NCI-H82 (cell line): ENCODE results near the gene PRKACA.

Experiments used
- DNase-seq: peaks from one replicate; lab custom pipeline; 2025; lab: John Stamatoyannopoulos, UW

The PRKACA gene

DNA sequence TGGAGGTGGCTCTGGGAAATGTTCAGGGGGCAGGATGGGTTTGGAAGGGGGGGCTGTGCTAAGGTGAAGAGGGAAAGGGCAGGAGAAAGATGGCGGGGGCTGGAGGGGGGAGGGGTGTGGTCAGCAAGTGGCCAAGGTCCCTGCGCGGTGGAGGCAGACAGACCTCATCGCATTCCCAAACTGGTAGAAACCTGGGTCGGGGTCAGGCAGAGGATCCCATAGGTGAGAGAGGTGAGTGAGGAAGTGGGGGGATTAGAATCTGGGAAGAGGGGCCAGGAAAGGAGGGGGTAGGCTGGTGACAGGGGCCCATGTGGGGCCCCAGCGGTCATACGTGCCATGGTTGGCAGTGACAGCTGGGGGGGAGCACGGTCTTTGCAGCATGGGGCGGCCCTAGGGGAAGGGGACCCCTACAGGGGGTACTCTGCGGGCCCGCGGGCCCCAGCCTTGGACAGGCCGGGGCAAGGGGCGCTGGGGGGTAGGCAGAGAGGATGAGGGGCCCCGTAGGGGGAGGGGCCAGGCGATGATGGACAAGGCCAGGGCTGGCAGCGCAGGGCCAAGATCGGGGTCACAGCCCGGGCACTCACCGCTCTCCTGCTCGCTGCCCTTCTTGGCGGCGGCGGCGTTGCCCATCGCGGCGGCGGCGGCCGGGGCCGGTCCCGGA lies 514 bp downstream of the PRKACA start:
- DNase-seq, result peak; percentile 47

DNA sequence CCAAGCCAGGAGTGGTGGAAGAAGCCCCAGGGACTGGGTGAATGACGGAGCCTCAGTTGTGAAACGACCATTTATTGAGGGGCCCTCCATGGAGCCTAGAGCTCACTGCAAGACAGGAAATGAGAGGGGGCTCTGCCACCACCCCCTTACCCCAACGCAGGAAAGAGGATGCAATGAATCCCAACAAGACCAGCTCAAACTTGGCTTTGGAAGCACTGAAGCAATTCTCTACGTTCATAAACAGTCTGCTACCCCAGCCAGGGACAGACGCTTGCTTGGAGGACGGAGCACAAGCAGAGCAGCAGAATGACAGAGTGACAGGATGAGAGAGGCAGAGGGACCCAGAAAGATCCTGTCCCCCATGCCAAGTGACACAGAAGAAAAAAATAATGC lies 1.0 kb downstream of the PRKACA start:
- no peak for DNase-seq

DNA sequence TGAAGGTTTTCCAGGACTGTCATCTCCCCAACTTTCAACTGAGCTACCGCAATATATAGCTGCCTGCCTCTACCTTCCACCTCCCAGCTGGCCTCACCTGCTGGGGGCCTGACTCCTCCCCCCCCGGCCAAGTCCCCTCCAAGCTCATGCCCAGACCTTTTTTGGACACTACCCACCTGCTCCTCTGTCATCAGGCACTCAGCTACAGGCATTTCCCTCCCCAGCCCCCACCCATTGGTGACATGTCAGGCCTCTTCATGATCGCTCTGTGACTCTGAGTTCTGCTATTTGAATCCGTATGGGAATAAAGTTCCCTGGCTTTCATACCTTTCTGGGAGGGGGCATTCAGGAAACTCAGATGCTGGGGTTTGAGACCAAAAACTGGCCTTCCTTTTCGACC lies 1.8 kb downstream of the PRKACA start:
- no peak for DNase-seq

DNA sequence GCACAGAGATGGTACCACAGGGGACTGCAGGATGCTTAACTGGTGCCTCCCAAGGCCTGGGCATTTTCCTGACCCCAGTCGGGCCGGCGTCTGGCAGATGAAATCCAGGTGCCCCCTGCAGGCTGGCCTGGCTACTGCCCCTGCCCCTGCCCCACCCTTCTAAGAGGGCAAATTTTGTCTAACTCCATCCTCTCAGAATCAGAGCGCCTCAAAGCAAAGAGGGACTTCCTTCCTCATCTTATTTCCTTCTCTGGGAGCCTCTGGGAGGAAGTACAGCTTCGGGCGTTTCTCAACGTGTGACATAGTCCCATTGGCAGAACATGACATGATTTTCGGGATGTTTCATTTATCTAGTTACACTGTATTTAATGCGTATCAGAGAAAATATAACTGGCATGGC lies 2.7 kb downstream of the PRKACA start:
- peak; percentile 64 for DNase-seq

DNA sequence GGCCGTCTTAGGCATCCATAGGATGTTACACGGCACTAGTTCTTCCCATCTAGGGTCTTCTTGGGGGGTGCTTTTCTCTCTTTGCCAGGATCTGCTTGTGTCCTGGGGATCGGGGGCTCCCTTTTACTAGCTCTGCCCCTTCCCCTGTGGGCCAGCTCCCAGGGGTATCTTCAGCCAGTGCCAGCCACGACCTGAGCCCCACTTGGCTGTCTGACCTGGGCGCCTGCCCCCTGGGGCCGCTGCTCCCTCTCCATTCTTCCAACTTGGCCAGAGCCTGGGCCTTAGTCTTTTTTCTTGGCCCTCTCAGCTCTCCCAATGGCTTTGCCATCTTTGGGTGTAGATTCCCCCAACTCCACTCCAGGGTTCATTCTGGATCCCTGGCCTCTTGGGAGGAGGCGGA lies 3.1 kb downstream of the PRKACA start:
- DNase-seq, result no peak

DNA sequence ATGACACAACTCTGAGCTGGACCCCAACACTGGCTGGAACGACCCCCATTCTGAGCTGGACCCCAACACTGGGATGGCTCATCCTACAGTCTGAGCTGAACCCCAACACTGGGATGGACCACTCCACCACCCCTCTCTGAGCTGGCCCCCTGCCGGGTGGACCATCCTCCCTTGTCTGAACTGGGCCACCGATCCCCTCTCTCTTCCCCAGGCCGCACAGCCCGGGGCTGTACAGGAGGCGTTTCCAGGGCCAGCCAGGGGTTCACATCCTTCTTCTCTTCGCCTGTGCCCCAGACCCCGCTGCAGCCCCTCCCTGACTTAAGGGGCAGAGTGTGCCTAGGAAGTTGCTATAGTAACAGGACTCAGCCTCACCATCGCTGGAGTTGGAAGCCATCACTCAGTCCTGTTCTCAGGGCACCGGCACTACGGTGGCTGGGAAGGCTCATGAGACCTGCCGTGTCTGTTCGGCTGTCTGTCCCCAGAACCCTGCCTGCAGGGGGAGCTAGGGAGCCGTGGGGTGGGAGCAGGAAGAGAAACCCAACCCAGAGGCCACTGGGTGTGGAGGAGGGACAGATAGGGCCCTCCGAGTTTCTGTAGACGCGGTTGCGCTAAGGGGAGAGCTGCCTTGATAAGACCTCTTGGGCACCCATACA lies 3.7 kb downstream of the PRKACA start:
- peak; percentile 69 for DNase-seq

DNA sequence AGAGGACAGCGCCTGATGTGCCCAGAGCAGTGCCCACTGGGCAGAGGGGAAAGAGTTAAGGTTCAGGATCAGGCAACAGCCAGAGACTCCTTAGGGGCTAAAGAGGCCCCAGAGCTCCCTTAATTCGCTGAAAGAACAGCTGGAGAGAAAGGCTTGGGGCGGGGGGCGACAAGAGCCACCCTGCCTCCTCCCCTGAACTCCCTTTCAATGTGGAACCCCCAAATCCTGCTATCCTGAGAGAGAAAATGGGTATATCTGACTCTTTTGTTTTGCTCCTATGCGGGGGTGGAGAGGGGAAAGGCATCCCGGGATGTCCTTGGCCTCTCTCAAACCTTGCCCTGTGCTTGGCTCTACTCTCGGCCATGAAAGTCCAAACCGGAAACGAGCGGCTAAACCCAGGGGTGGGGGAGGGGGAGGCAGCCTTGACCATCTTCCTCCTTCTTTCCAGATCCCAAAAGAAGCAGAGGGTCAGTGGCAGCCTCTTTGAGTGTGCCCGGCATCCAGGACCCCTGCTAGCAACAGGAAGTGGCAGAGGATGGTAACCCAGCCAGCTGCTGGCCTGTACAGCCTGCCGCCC lies 4.7 kb downstream of the PRKACA start:
- DNase-seq, result peak; percentile 60

DNA sequence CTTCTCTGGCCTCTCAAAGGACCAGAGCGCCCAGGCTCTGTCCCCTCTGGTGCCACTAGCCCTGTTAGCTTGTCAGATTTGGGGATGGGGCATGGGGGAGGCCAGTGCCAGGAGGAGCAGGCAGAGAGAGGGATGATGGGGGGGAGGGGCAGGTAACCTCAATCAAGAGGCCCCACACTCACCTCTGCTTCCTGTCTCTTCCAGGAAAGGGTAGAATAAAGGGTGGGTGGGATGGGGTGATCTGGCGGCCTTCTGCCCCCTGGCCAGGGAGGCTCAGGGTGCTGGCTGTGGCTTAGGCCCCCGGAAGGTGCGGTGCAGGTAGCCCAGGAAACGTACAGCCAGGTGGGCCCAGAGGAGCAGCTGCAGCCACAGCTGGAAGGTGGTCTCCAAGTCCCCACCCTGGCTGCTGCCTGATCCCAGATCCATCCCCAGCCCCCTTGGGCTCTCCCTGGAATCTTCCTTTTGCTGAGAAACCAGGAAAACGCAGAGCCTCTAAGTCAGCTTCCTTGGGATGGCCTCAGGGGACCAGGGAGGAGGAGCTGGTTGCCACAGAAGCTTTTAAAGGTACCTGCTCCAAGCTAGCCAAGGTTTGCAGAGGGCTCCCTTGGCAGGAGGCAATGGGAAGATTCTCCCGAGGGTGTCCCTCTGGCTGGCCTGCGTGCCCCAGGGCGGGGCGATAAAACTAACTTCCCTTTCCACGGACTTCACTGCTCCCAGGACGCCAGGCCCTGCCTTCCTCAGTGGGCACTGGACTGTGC lies 5.3 kb downstream of the PRKACA start:
- DNase-seq, result no peak

DNA sequence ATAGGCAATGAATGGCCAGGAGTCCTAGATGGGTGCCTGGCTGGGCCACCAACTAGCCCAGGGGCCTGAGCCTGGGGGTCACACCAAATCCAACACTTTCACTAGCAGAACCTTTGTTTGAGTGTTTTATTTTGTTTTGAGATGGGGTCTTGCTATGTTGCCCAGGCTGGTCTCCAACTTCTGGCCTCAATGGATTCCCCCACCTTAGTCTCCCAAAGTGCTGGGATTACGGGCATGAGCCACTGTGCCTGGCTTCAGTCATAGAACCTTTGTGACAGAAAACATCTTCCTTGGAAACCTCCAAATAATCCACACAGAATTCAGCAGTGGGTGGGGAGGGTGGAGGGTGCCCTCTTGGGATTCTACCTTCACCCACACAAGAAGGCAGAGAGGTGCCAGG lies 6.1 kb downstream of the PRKACA start:
- DNase-seq, result no peak

DNA sequence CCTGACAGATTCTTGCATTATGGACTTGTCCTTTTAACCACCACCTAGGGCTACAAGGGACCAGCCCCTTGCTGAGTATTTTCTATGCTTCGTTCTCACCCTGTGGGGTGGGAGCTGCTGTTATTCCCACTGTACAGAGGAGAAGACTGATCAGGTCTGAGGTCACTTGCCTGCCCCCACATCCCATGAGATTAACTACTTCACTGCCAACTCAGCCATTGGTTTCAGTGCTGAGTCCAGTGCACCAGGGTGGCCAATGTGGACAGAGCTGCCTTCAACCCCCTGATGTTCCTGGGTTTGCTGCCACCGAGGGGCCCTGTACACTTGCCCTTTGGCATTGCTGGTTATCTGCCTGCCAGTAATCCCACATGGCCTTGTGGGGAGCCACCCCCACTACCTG lies 6.9 kb downstream of the PRKACA start:
- DNase-seq, result no peak

DNA sequence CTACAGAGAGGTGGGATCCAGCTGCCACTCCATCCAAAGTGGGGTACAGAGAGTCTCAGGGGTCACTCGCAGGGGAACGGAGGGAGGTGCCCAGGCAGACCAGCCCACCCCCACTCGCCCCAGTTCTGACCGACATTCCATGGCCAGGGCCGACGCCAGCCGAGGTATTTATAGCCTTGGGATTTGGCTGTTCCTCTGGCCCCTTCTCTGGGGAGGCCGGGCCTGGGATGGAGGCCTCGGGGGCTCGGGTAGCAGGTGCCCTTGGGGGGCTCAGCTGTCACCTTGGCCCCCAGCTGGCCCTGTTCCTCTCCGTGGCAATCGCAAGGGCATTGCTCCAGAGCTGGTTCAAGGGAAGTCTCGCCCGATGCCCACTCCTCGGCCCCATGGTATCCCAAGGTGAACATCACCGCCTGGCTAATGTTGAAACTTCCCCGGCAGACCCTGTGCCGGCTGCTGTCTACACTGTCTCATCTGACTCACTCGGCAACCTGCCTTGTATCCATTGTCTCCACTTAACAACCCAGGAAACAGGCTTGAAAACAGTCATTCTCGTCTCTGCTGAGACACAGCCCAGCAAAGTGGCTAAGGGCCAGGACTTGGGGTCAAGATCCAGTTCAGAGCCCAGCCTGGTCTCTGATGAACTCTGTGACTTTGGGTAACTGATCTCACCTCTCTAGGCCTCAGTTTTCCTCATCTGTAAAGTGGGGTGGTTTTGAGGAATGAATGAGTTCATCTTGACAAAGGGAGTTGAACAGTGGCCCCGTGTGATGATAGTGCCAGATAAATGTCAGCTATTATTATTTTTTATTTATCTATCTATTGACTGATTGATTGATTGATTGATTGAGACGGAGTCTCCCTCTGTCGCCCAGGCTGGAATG lies 9.7 kb downstream of the PRKACA start:
- no peak for DNase-seq

DNA sequence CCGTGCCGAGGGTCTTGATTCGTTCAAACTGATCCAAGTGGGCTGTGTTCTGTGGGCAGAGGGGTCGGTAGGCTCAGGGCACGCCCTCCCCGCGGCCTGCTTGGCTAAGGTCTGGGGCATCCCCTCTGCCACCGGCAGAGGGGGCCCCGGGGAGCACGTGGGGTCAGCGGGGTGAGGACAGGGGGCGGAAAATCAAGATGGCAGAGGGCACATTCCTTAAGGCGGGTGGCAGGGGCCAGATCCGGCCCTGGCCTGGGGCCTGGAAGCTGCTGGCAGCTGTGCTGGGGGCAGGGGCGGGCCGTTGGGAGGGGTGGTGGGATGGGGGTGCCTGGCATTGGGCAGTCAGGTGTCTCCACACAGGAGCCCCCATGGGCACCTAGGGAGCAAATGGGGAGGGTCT lies 10.7 kb downstream of the PRKACA start:
- no peak for DNase-seq

DNA sequence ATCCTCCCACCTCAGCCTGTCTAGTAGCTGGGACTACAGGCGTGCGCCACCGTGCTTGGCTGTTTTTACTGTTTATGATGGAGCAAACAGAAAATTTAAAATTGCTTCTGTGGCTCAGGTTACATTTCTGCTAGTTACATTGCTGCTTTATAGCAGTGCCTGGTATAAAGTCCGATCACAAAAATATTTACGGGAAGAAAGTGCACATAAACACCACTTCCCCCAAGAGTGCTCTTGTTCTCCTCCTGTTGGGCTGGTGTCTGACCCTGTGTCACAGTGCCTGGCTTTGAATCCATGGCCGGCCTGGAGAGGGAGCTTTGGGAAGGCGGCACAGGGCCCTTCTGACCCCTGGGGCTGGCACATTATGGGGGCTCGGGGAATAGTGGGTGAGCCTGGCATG lies 11.9 kb downstream of the PRKACA start:
- no peak for DNase-seq

DNA sequence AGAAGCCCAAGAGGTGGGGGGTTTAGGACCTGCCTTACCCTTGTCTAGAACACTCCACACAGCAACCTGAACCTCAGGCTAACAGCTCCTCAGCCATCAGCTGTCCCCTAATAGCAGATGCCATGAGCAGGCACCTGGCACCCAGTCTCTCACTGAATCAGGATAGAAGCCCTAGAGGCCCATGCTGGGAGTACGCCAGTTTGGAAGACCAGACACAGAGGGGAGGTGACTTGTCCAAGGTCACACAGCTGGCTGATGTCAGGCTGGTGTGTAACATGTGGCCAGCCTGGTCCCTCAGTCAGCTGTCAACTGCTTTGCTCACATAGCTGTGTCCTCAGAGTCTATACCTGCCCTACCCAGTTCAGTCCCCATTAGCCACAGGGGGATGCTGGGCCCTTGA lies 14.3 kb downstream of the PRKACA start:
- no peak for DNase-seq

DNA sequence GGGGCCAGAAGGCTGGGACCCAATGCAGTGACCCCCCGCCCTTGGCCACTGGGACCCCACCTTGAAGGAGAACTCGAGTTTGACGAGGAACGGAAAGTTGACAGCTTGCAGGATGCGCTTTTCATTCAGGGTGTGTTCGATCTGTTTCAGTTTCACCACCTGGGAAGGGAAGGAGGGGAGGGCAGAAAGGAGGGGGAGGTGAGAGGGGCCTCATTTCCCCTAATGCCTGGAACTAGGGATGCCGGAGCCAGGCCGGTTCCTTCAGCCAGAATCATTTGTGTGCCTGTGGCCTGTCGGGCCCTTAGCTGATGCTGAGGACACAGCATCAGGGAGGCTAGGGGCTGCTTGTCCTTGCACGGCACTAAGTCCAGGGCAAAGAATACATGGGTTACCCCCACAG lies 14.8 kb downstream of the PRKACA start:
- no peak for DNase-seq

DNA sequence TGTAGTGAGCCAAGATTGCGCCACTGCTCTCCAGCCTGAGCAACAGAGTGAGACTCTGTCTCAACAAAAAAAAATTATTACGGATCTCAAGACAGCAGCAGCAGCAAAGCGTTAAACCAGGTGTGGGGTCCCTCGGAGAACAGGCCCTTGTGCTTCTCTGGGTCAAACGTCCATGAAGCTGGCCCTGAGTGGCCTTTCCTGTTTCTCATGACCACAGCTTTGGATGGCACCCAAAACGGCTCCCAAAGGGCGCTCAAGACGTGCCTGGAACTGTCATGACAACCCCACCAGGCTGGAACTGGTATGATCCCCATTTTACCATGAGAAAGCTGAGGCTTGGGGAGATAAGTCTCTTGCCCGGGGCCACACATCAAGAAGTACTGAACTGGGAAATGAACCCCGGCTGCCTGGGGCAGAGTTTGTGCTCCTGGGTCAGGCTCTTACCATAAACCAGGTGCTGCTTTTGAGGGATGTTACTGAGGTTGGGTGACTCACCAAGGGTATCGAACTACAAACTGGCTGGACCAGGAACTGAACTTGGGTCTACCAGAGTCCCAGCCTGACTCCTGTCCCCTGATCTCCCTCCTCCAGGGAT lies 15.4 kb downstream of the PRKACA start:
- DNase-seq, result no peak

DNA sequence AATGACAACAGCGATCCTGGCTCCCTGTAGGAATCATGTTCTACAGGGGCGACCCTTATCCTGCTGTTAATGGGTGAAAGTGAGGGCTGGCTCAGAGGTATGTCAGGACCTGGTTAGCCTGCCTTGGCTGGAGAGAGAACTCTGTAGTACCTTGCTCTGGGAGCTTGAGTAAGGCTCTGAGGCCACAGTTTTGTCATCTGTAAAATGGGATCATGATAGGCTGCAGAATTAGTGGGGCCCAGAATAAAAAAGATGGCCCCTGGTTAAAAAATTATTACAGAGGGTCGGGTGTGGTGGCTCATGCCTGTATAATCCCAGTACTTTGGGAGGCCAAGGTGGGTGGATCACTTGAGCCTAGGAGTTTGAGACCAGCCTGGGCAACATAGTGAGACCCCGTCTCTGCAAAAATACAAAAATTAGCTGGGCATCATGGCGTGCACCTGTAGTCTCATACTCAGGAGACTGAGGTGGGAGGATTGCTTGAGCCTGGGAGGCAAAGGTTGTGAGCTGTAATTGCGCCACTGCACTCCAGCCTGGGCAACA lies 16.5 kb downstream of the PRKACA start:
- no peak for DNase-seq

DNA sequence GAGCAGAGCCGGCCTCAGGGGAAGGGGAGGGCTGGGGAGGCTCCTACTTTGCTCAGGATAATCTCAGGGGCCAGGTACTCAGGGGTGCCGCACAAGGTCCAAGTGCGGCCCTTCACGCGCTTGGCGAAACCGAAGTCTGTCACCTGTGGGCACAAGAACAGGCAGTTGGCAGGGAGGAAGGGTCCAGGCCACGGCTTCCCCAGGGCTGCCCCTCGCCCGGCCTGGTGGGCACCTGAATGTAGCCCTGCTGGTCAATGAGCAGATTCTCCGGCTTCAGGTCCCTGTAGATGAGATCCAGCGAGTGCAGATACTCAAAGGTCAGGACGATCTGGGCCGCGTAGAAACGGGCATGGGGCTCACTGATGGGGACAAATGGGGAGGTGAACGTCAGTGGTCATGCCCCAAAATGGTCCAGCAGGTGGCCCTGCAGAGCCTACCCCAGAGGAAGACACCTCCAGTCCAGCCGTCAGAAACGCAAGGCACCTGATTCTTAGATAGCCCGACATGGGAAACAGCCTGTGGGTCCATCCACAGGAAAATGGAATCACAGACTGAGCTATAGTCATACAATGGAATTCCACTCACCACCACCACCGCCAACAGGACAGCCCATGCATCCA lies 19.9 kb downstream of the PRKACA start:
- peak; percentile 41 for DNase-seq

DNA sequence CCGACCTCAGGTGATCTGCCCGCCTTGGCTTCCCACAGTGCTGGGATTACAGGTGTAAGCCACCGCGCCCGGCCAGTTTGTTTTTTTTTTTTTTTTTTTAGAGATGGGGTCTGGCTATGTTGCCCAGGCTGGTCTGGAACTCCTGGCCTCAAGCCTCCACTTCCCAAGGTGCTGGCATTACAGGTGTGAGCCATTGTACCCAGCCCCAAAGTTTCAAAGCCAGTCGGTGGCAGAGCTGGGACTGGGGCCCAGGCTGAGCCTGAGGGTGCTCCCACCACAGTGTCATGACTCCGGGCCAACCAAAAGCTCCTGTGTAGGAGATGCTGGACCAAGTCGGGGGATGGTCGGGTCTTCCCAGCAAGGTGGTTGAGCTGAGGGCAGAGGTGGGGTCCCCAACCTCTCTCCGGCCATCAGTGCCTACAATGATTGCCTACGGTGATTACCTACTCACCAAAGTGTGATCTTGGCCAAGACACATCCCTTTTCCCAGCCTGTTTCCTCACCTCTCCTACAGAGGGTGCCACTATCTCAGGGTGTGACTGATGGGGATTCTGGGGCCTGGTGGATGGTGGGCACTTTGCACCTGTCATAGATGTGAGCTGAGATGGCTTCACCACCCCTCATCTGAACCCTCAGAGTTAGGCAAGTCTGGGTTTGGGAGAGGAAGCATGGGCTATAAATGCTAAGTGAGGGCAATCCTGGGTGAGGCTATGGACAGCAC lies 21.1 kb downstream of the PRKACA start:
- peak; percentile 34 for DNase-seq

DNA sequence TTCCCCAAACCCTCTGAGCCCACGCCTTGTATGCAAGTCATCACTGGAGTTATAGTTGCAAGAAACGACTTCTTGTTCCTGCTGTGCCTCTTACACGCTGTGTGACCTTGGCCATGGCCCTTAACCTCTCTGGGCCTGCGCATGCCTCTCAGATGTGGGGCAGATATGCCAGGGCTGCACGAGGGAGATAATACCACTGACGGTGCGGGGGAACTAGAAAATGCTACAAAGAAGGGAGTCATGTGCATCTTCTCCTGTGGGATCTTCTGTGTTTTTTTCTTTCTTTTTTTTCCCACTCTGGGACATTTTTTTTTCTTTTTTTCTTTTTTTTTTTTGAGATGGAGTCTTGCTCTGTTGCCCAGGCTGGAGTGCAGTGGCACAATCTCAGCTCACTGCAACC lies 22.7 kb downstream of the PRKACA start:
- DNase-seq, result no peak
